Activated CD4-positive, alpha-beta T cell treated with anti-CD3 and anti-CD28 coated beads for 1 hour (primary cell): ENCODE data around the gene KCNMB1.

ENCODE experiments used
- DNase-seq: peaks from one replicate; pipeline ENCODE4 v3.0.0-alpha.2; 2020

Gene KCNMB1

DNA sequence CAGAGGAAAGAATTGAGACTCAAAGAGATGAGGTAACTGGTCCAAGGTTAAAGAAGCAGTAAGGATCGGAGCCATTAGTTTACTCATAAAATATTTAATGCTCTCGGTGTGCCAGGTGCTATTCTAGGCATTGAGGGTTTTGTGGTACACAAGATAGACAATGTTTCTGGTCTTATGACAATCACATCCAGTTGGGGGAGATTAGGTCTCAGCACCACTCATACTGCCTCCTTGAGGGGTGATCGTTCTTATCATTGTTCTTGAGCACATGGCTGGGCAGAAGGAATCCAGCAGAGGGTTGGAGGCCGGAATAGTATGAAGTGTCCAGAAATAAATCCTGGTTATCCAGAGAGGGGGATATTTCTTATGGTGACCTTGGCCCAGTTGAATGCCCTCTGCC, 50.9 kb downstream of the KCNMB1 start:
- no peak for DNase-seq

DNA sequence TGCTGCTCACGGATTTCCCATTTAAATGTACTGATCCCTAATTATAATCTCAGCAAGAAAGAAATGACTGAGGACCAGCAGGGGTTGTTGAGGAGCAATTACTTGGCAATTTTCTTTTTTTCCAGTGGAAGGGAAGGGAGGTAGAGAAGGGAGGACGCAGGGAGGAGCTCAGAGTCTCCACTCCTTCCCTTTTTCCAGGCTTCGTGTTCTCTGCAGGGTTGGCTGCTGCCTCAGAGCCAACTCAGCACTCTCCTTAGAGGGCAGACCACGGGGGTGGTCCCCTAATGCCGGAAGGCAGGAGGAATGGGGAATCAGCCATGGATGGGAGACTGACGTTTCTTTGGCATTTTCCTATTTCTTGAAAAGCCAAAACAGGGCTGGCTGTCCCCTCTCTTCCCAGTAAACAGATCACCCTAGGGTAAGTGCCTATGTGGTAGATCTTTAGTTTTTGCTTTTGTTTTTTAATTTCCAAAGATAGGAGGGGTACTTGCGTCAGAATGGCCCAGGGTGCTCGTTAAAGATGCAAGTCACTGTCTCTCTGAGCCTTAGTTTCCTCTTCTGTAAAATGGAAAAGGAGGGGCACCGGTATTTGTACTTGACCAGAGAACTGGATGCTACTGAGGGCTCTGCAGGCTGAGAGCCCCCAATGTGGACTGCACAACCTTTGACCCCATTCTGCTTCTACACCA, 52.0 kb downstream of the KCNMB1 start:
- DNase-seq = no peak

DNA sequence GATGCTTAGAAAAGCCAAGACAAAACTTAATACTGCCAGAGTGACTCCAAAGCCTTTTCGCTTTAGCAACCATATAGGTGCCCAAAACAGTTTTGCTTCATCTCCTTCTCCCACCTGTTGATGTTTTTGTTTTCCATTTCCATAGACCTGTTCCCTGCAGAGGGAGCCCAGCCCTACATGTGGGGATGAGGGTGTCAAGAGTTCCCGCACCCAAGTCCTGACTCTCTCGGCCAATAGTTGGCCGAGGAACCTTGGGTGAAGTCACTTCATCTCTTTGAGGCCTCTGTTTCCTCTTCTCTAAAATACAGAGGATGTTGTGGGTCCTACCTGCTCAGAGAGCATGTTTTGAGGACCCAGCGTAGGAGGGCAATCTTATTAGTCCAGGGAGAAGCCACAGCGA, 53.1 kb downstream of the KCNMB1 start:
- DNase-seq = no peak

DNA sequence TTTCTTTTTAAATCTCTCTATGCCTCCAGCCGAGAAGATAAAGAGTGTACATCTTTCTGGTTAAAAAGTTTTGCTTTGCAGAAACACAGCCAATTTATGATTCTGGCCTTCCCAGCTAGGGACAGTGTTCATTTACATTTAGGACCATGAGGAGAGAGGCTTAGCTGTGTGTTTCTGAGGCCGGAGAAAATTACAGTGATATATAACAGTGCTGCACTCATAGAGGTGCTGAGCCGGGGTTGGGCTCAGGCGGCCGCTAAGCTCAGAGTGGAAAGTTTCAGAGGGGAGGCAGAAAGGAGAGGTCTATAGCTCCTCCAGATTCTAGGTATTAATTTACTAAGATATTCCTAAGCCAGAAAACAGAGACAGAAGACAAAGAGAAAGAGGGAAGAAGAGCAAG, 54.5 kb downstream of the KCNMB1 start:
- DNase-seq = no peak

DNA sequence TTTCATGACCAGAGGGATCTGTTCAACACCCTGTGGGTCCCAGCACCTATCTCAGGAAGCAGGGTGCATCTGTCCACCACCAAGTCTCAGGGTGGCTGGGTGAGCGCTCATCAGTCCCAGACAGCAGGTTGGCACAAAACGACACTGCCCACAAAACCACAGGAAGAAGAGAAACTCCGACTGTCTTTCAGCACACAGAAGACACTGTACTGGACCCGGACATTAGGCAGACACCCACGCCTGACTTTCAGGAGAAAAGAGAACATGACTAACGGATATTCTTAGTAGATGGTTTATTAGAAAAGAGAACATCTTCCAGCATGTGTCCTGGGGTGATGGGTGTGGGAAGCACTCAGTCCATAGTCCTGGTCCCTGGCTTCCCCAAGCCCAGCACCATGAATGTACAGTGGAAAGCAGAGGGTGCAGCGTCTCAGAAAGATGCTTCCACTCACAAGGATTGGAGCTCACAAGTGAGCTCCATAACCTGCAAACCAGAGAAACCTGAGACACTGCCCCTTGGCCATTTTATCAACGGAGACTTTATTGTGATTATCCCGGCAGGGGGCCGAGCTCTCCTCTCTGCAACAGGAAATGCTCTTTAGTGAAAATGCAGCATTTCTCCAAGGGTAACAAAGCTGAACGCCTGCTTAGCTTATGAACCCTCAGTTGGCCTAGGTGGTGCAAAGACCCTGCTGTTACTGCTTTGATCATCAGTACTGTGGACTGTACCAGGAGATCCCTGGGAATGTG, 55.8 kb downstream of the KCNMB1 start:
- DNase-seq = peak; percentile 41

DNA sequence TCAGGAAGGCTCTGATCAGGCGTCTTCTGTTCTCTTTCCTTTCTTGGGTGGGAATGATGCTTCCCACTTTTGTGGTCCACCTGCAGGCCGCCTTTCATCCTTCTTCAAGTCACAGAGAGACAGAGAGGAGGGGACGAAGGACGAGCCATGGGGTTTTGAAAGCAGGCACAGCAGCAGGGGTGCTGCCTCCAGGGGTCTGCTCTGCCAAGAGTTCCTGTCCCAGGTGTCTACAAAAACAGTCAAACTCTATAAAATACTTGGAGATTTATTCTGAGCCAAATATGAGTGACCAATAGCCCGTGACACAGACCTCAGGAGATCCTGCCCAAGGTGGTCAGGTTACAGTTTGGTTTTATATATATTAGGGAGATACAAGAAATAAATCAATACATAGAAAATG, 57.1 kb downstream of the KCNMB1 start:
- DNase-seq = no peak

DNA sequence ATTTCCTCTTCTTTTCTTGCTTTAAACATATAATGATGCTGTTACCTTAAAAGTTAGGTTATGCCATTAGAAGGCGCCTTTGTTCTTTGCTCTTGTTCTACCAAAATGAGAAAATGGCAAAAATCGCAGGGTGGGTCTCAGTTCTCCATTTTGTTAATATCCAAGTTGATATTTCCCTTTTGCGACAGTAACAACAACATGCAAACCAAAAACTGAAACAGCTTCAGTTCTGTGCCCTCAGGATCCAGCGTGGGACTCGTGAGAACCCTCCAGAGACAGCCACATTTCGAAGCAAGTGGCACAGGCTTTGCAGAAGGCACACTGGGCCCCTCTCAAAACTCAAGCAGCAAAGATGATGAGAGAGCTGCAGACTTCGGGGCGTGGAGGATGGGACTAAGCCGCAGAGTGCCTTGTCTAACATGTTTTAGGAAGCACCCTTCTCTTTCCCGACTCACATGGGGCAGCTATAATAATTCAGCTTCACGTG, 58.6 kb downstream of the KCNMB1 start:
- DNase-seq = no peak

DNA sequence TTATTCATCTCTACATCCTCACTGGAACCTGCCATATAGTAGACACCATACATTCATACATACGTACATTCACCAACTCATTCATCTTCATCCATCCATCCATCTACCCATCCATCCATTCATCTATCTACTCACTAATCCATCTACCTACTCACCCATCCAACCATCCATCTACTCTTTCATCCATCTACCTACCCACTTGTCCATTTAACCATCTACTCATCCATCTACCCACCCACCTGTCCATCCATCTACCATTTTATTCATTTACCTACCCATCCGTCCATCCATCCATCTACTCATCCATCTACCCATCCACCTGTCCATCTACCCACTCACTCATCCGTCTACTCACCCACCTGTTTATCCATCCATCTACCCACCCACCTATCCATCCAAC, 59.6 kb downstream of the KCNMB1 start:
- DNase-seq = no peak

DNA sequence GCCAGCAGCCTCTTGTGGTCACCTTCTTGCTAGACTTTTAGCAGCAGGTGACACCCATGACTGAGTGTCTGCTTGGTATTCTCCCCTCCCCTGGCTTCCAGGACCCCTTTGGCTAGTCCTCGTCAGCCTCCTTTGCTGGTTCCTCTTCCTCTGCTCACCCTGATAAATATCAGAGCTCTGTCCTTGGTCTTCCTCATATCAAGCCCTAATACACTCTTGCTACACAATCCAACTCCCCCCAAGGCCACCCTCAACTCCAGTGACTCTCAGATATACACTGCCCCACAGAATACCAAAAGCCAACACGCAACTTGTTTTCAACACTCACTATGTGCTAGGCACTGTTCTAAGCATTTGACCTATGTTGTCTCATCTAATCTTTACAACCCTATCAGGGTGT, 61.3 kb downstream of the KCNMB1 start:
- no peak for DNase-seq

DNA sequence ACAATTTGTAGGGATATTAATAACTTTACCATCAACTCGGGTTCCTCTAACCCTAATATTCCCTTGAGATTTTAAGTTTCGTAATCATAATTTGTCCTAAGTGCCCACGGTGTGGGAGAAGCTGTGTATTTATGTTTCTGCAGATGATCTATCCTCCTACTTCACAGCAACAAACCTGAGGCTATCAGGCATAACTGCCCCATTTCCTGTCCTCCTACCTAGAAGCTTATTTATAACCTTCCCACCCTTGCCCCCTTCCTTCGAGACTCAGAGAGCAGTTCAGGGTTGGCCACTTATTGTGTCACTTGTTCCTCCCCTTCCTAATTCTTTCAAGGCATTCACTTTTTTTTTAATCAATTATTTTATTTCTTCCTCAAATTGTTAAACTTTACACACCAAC, 62.0 kb downstream of the KCNMB1 start:
- DNase-seq = no peak
